ENCODE results near the gene MAP4K2. TPM values are rescaled to one million over a fixed set of nuclear protein-coding genes. Genes with fewer than 3 reads are reported as not detected.

MAP4K2 gene
- total and polyA plus RNA-seq, 8 donors: 6.1 to 24.0 (median 7.7) TPM

DNA sequence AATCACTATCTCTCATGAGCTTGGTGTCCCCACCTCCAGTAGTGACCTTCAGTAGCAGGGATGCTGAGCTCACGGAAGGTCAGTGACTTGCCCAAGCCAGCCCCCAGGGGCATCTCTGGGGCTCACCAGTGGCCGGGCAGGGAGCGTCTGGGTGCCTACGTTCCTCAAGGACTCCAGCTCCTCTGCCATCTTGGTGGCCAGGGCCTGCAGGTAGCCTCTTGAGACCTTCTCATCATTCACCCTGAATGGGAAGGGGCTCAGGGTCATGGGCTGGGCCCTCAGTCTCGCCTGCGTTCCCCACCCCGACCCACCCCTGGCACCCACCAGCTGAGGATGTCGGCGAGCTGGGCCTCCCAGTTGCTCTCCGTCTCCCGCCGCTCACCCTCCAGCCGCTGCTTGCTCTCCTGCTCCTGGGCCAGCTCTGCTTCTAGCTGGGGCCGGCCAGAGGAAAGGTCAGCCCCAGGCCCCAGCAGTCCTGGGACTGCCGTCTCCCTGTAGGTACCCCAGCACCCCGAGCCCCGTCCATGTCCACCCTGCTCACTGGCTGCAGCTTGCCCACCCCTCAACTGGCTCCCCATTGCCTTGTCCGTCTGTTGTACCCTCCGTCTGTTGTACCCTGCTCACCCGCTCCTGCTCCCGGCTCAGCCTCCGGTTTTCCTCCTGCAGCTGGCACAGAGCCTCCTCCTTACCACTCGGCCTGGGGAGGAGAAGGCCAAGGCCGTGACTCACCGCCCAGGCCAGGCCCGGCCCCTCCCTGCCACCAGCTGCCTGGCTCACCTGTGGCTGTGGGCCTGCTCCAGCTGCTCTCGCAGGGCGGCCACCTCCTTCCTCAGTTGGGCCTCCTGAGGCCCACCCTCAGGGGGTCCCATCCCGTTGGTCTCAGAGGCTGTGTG lies 32.0 kb upstream of the MAP4K2 start:
- Histone ChIP-seq H3K27me3 (no peaks in the 10 kb centered on the region), H3K27ac (no peak overlapping the region), H3K4me1 (no peaks in the 10 kb centered on the region), H3K9me3 (no peaks in the 10 kb centered on the region), H3K36me3 (peaks cover 0 to 82% (median 0%) of the 10 kb centered on the region in 3 donors), H3K4me3 (no peak overlapping the region)
- no peak for FAIRE-seq
- intact Hi-C loops (cut with DNase I): no loop called here
- peak; percentile 63 to 93 (median 78) for ATAC-seq
- DNase-seq: peak; percentile 66 to 84 (median 76)
- 72 to 75% methylated on average over 27 to 29 of the region's 29 CpGs for WGBS, 2 donors
- TF ChIP-seq, protein P1, sequence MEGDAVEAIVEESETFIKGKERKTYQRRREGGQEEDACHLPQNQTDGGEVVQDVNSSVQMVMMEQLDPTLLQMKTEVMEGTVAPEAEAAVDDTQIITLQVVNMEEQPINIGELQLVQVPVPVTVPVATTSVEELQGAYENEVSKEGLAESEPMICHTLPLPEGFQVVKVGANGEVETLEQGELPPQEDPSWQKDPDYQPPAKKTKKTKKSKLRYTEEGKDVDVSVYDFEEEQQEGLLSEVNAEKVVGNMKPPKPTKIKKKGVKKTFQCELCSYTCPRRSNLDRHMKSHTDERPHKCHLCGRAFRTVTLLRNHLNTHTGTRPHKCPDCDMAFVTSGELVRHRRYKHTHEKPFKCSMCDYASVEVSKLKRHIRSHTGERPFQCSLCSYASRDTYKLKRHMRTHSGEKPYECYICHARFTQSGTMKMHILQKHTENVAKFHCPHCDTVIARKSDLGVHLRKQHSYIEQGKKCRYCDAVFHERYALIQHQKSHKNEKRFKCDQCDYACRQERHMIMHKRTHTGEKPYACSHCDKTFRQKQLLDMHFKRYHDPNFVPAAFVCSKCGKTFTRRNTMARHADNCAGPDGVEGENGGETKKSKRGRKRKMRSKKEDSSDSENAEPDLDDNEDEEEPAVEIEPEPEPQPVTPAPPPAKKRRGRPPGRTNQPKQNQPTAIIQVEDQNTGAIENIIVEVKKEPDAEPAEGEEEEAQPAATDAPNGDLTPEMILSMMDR (IDR thresholded peaks at IDR 0.05): no peak

DNA sequence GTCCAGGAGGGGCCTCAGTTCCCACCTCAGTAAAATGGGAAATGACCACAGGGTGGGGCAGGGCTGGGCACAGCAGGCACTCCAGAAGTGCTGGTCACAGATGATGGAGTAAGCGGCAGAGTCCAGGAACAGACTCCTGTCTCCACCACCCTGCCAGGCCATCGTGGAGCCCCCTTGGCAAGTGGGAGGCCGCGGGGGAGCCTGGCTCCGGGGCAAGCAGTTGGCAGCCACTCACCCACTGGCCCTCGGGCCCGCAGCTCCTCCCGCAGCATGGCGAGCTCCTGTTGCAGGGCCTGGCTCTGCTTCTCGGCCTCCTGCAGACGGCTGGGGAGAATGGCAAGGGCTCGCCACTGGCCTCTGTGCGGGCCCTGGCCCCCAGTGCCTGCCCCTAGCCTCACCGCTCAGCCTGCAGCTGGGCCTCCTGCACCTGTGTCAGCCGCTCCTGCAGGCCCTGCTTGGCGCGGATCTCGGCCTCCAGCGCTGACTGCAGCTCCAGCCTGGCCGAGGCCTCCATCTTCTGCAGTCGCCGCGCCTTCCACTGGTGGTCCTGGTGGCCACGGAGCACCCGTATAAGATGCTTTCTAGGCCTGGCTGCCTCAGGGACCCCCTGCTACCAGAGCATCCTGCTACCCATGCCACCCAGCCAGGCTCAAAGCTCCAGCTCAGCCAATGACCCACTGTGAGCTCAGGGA lies 31.2 kb upstream of the MAP4K2 start:
- Histone ChIP-seq H3K4me1 (no peaks in the 10 kb centered on the region), H3K4me3 (no peak overlapping the region), H3K9me3 (no peaks in the 10 kb centered on the region), H3K27ac (no peak overlapping the region), H3K36me3 (peaks cover 0 to 80% (median 5%) of the 10 kb centered on the region in 3 donors), H3K27me3 (no peaks in the 10 kb centered on the region)
- TF ChIP-seq, protein P1 (IDR thresholded peaks at IDR 0.05): no peak
- 94 to 96% methylated on average over 25 of the region's 25 CpGs for WGBS, 2 donors
- intact Hi-C loops (cut with DNase I): no loop called here
- DNase-seq: peak in 1 of 6 donors; percentile 58
- ATAC-seq: no peak
- no peak for FAIRE-seq

DNA sequence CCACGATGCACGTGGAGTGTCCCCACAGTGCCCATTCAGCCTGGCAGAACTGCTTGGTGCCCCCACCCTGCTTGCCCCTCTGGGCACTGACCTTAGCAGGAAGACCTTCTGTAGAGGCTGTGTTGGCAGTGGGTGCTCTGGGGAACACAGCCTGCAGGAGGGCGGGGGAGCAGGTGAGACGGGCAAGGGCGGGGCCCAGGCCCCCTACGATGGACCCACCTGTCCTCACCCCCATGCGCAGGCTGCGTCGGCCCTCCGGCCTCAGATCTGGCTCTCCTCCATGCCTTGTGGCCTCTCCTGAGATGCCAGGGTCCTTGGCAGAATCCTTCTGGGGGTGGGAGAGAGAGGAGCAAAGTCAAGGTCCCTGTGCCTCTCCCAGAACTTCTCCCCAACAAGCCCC lies 30.5 kb upstream of the MAP4K2 start:
- FAIRE-seq: no peak
- intact Hi-C loops (cut with DNase I): no loop called here
- DNase-seq: no peak
- WGBS, 2 donors: 92 to 93% methylated on average over 6 to 10 of the region's 10 CpGs
- H3K4me1 ChIP-seq: no peaks in the 10 kb centered on the region
- H3K4me3 ChIP-seq: no peak overlapping the region
- ATAC-seq: no peak
- H3K27ac ChIP-seq: no peak overlapping the region
- TF ChIP-seq, protein P1 (IDR thresholded peaks at IDR 0.05): no peak
- H3K27me3 ChIP-seq: no peaks in the 10 kb centered on the region
- H3K36me3 ChIP-seq: peaks cover 0 to 75% (median 5%) of the 10 kb centered on the region in 3 donors
- H3K9me3 ChIP-seq: no peaks in the 10 kb centered on the region

DNA sequence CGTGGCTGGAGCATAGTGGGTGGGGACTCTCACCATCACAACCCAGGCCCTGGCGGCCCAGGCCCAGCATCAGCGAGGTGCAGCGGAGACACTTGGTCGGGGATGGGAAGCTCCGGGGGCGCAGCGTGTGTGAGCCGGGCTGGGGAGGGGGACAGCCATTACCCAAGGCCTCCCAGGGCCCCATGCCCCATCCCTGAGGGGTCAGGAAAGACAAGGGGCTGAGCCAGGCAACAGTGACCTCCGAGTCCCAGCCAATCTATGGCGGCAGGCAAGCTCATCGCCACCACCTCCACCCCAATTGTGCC lies 30.1 kb upstream of the MAP4K2 start:
- intact Hi-C loops (cut with DNase I): no loop called here
- ATAC-seq: no peak

More for the DNA sequence above, 30.1 kb upstream of the MAP4K2 start:
- TF ChIP-seq, protein P1 (IDR thresholded peaks at IDR 0.05): no peak
- Histone ChIP-seq H3K4me3 (no peak overlapping the region), H3K9me3 (no peaks in the 10 kb centered on the region), H3K27ac (no peak overlapping the region), H3K27me3 (no peaks in the 10 kb centered on the region), H3K4me1 (no peaks in the 10 kb centered on the region), H3K36me3 (peaks cover 0 to 72% (median 5%) of the 10 kb centered on the region in 3 donors)
- 91 to 93% methylated on average over 9 to 12 of the region's 12 CpGs for WGBS, 2 donors
- FAIRE-seq: no peak
- DNase-seq: peak in 1 of 6 donors; percentile 55

Measured in pancreas (tissue), 10 donors.